RWPE1 (cell line): ENCODE results near the gene ZNF622.
"Not testable (repeated sequence)": the region's sequence is repeated elsewhere in the genome, so short reads cannot be mapped to it uniquely, and the experiment has no call there.

Experiments
- CTCF ChIA-PET: fragments of 350-600 bp; sonication (Branson Sonifier 250); formaldehyde crosslinking; extraction: SDS; loops from one replicate; lab custom pipeline; 2021; lab: Yijun Ruan, JAX
- POLR2A ChIA-PET: fragments of 400-600 bp; formaldehyde crosslinking; extraction: SDS; loops from one replicate; lab custom pipeline; 2020; ENCODE audit warnings: antibody characterized with exemption; ENCODE audit not compliant: low non-redundant PET; lab: Yijun Ruan, JAX
- DNase-seq: peaks from one replicate; pipeline ENCODE4 v3.0.0; 2012; ENCODE audit warnings: low spot score
- H3K27ac ChIP-seq: fragments of 450-650 bp; 2 replicates; pipeline ENCODE4 v1.5.1; 2017
- TF ChIP-seq, protein P1 (sequence below): fragments of 450-650 bp; conservative IDR thresholded peaks from 2 replicates; pipeline ENCODE4 v1.5.1; 2017; ENCODE audit warnings: low read depth, mild to moderate bottlenecking

Gene ZNF622

DNA sequence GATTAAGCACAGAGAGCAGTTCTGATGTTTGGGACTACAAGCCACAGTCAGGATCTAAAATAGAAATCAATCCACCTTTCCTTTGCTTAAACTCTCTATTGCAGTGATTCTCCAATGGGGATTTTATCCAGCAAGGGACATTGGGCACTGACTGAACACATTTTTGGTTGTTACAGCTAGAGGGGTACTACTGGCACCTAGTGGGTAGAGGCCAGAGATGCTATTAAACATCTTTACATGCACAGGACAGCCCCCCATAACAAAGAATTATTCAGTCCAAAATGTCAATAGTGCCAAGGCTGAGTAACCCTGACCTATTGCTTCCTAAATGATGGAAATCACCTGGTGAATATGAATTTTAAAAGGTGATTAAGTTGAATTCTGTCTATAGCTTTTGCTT, 12.0 kb downstream of the ZNF622 start:
- H3K27ac ChIP-seq = no peak overlapping the region
- TF ChIP-seq, protein P1, sequence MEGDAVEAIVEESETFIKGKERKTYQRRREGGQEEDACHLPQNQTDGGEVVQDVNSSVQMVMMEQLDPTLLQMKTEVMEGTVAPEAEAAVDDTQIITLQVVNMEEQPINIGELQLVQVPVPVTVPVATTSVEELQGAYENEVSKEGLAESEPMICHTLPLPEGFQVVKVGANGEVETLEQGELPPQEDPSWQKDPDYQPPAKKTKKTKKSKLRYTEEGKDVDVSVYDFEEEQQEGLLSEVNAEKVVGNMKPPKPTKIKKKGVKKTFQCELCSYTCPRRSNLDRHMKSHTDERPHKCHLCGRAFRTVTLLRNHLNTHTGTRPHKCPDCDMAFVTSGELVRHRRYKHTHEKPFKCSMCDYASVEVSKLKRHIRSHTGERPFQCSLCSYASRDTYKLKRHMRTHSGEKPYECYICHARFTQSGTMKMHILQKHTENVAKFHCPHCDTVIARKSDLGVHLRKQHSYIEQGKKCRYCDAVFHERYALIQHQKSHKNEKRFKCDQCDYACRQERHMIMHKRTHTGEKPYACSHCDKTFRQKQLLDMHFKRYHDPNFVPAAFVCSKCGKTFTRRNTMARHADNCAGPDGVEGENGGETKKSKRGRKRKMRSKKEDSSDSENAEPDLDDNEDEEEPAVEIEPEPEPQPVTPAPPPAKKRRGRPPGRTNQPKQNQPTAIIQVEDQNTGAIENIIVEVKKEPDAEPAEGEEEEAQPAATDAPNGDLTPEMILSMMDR = no peak
- ChIA-PET POLR2A (no interaction called here), CTCF (no interaction called here)
- DNase-seq = no peak

DNA sequence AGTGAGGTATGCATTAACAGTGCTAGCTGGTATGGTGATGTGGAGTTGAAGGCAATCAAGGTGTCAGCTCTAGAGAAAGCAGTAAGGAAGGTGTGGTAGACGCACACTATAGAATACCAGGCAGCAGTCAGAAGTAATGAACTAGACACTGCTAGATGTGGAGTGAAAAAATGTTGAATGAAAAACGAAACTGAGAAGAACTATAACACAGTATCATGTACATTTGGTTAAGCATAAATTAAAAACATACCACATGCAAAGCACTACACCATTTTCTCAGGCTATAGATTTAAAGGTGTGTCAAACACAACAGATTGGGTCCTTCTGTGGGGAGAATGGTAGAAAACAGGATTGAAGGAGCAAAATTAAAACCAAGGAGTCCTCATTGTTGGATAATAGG, 15.4 kb downstream of the ZNF622 start:
- TF ChIP-seq, protein P1 = no peak
- no peak for DNase-seq
- ChIA-PET CTCF (interaction anchor here (0.6 kb wide), 1 partner anchor 12 kb away, joined by 3 read pairs; no protein-coding TSS in a partner anchor), POLR2A (no interaction called here)
- no peak overlapping the region for H3K27ac ChIP-seq

DNA sequence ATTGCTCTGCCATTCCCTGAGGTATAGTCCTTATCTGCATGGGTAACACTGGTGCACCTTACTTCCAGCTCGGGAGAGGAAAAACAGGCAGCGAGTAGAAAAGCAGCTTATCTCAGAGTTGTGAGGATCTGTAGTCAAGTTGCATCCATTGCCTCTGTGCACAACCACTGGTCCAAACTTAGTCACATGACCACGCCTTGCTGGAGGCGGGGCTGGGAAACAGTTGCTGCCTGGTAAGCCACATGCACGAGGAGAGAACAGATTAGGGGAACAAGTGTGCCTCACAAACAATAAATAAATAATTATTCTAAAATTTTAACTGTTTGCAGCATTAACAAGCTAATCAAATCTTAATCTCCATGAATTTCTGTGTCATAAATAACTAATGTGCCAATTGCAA, 18.6 kb downstream of the ZNF622 start:
- TF ChIP-seq, protein P1 = no peak
- H3K27ac ChIP-seq = no peak overlapping the region
- ChIA-PET CTCF (interaction anchor here (2.0 kb wide), 1 partner anchor 9 kb away, joined by 11 read pairs; no protein-coding TSS in a partner anchor), POLR2A (no interaction called here)
- no peak for DNase-seq

DNA sequence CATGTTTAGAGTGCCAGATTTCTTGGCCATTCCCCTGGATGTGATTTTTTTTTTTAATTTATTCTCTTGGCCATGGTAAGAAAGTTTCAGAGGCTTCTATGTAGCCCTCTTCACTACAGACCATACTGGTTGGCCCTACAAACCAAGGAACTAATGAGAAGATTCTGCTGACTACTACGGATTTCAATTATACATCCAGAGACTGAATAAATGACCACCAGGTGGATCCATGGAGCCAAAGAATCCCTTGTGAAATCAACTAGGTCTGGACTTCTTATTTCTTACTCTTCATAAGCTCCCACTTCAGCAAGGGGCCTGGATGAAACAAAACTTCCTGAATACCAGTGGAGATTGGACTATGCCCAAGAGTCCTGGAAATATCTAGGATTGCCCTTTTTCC, 27.6 kb downstream of the ZNF622 start:
- DNase-seq = peak; percentile 19
- CTCF ChIA-PET = interaction anchor here (0.6 to 1.4 kb wide), 5 partner anchors 12 to 976 kb away, joined by 3 to 4 read pairs (median 3); no protein-coding TSS in a partner anchor
- TF ChIP-seq, protein P1 = no peak
- H3K27ac ChIP-seq = no peak overlapping the region
- POLR2A ChIA-PET = no interaction called here

DNA sequence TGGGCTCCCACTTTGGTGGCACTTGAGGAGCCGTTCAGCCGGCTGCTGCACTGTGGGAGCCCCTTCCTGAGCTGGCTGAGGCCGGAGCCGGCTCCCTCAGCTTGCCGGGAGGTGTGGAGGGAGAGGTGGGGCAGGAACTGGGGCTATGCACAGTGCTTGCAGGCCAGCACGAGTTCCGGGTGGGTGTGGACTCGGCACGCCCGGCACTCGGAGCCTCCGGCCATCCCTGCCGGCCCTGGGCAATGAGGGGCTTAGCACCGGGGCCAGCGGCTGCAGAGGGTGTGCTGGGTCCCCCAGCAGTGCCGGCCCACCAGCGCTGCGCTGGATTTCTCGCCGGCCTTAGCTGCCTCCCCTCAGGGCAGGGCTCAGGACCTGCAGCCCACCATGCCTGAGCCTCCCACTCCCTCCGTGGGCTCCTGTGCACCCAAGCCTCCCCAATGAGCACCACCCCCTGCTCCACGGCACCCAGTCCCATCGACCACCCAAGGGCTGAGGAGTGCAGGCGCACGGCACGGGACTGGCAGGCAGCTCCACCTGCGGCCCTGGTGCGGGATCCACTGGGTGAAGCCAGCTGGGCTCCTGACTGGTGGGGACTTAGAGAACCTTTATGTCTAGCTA, 29.4 kb downstream of the ZNF622 start:
- DNase-seq, H3K27ac ChIP-seq, POLR2A ChIA-PET: not testable (repeated sequence)
- CTCF ChIA-PET = interaction anchor here (0.7 kb wide), 2 partner anchors 348 to 1860 kb away, joined by 3 read pairs; no protein-coding TSS in a partner anchor

DNA sequence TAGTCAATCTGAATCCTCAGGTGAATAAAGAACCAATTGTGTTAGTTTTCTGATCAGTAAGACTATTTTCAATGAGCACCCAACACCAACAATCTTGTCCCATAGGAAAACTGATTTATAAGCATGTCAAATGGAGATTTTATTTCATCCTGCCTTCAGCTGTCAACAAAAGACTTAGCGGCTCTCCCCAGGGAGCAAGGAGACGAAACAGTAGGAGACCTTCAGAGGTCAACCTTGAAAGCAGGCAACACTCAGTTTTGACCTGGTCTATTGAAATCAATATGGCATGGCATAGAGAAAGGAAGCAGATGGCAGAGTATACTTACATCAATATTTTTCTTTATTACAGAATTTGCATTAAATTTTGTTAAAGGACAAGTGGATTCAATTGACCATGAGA, 34.1 kb downstream of the ZNF622 start:
- POLR2A ChIA-PET = no interaction called here
- TF ChIP-seq, protein P1 = no peak
- no peak for DNase-seq
- H3K27ac ChIP-seq = no peak overlapping the region
- CTCF ChIA-PET = interaction anchor here (0.7 kb wide), 1 partner anchor 172 kb away, joined by 4 read pairs; no protein-coding TSS in a partner anchor
